DOHH2 (cell line): Measurements from ENCODE around the gene FLAD1.

Source experiments
- CTCF ChIP-seq: fragments of 200-600 bp; sonication (generic); IDR thresholded peaks from one replicate; pipeline ENCODE4 v1.5.1; 2014; ENCODE audit warnings: antibody characterized with exemption, mild to moderate bottlenecking, low read depth, low read length; ENCODE audit not compliant: poor library complexity, severe bottlenecking
- EZH2phosphoT487 ChIP-seq: fragments of 200-600 bp; sonication (generic); IDR thresholded peaks from 2 replicates; pipeline ENCODE4 v1.6.1; 2017; ENCODE audit warnings: borderline replicate concordance, mild to moderate bottlenecking, antibody characterized with exemption, low read length, moderate library complexity, mixed read lengths

- TF ChIP-seq CTCF (no peak), EZH2phosphoT487 (no peak)
Observed at GRCh38 chr1:154962156-154962749, 20.9 kb upstream of the FLAD1 start.
